K562 (cell line): ENCODE results near the gene CRELD2. TPM values are rescaled to one million over a fixed set of nuclear protein-coding genes. Genes with fewer than 3 reads are reported as not detected.
A peak's percentile ranks its signal among the peaks of the same experiment; 100 is the strongest.

ENCODE experiments used
- ARID2 ChIP-seq: fragments of 450-650 bp; IDR thresholded peaks from 2 replicates; pipeline ENCODE4 v1.6.1; 2017; ENCODE audit warnings: antibody characterized with exemption, mild to moderate bottlenecking
- BDP1 ChIP-seq: IDR thresholded peaks from 3 replicates; pipeline ENCODE4 v1.6.1; 2011; ENCODE audit not compliant: insufficient read length, insufficient read depth
- ELF4 ChIP-seq: fragments of 450-650 bp; formaldehyde crosslinking; IDR thresholded peaks from 2 replicates; pipeline ENCODE4 v1.4.0; 2022; ENCODE audit warnings: missing genetic modification characterization
- FOS ChIP-seq: IDR thresholded peaks from 3 replicates; pipeline ENCODE4 v1.6.1; 2011; ENCODE audit not compliant: insufficient read length; ENCODE audit errors: extremely low read depth
- GATAD2B ChIP-seq: fragments of 450-650 bp; IDR thresholded peaks from 2 replicates; pipeline ENCODE4 v1.6.1; 2017; ENCODE audit warnings: mild to moderate bottlenecking, borderline replicate concordance
- HCFC1 ChIP-seq: IDR thresholded peaks from 2 replicates; pipeline ENCODE4 v1.6.1; 2012; ENCODE audit warnings: low read depth, low read length, improper control_type of control experiment
- NFIX ChIP-seq: fragments of 250-450 bp; sonication (Bioruptor Pico); IDR thresholded peaks from 2 replicates; pipeline ENCODE4 v1.4.0; 2020; ENCODE audit warnings: low read depth, mild to moderate bottlenecking, moderate library complexity
- PTBP1 ChIP-seq: fragments of 200-400 bp; formaldehyde crosslinking; IDR thresholded peaks from 2 replicates; pipeline ENCODE4 v1.6.1; 2017; ENCODE audit warnings: low read depth, low read length
- PTRF ChIP-seq: fragments of 450-650 bp; IDR thresholded peaks from 2 replicates; pipeline ENCODE4 v1.6.1; 2016; ENCODE audit warnings: mild to moderate bottlenecking, missing genetic modification characterization, missing compliant biosample characterization
- RBBP5 ChIP-seq: fragments of 200-600 bp; sonication (generic); IDR thresholded peaks from 2 replicates; pipeline ENCODE4 v1.6.1; 2012; ENCODE audit warnings: borderline replicate concordance, mild to moderate bottlenecking, low read length, control low read depth, inconsistent platforms; ENCODE audit not compliant: insufficient read depth, poor library complexity, severe bottlenecking
- RCOR1 ChIP-seq, 2 experiments: IDR thresholded peaks; 2 replicates each; pipeline ENCODE4 v1.6.1; 2012; ENCODE audit warnings: low read depth in 2 of 2, low read length in 2 of 2, borderline replicate concordance in 1 of 2, improper control_type of control experiment in 1 of 2
- SLC30A9 ChIP-seq: fragments of 250-450 bp; sonication (Bioruptor Pico); IDR thresholded peaks from 2 replicates; pipeline ENCODE4 v1.8.0; 2022; ENCODE audit warnings: mild to moderate bottlenecking, moderate library complexity
- TOE1 ChIP-seq, 2 experiments: fragments of 450-650 bp in 1 of 2; sonication (generic) in 1 of 2; formaldehyde crosslinking in 1 of 2; IDR thresholded peaks; 2 replicates each; pipeline versions ENCODE4 v1.7.1 to v1.8.0; 2016 to 2022; ENCODE audit warnings: borderline replicate concordance in 2 of 2, mild to moderate bottlenecking in 2 of 2, antibody characterized with exemption in 1 of 2, inconsistent platforms in 1 of 2, low read depth in 1 of 2, missing genetic modification reagents in 1 of 2, moderate library complexity in 1 of 2
- ZBTB7A ChIP-seq: IDR thresholded peaks from 2 replicates; pipeline ENCODE4 v1.6.1; 2011; ENCODE audit warnings: low read depth, mild to moderate bottlenecking, low read length, moderate library complexity, borderline replicate concordance; ENCODE audit not compliant: control insufficient read depth
- ZNF436 ChIP-seq: fragments of 250-450, 450-650 bp; sonication (Bioruptor Pico); formaldehyde crosslinking; IDR thresholded peaks from 2 replicates; pipeline ENCODE4 v1.7.0; 2020; ENCODE audit warnings: mild to moderate bottlenecking
- ZNF780A ChIP-seq: fragments of 250-450 bp; sonication (Bioruptor Pico); IDR thresholded peaks from 2 replicates; pipeline ENCODE4 v1.5.0; 2021; ENCODE audit warnings: mild to moderate bottlenecking
- polyA plus RNA-seq, 8 experiments: library from polyadenylated mRNA; depleted of rRNA in 4 of 8; stranded (reverse) in 5 of 8; unstranded in 3 of 8; fragments of >200 nt; fragmentation: Nextera tagmentation in 2 of 8; fragmentation: Illumina TruSeq in 1 of 8; extraction: Ambion mirVana in 2 of 8; extraction: Trizol in 1 of 8; gene quantifications; 2 replicates each; pipeline versions ENCODE4 v1.2.1 to v1.2.3, GENCODE V29; 2011 to 2014; ENCODE audit warnings: inconsistent platforms in 1 of 8, missing spikeins in 1 of 8
- total RNA-seq, 7 experiments: library from RNA; depleted of rRNA in 6 of 7; stranded (reverse); fragments of >200 nt in 6 of 7; fragmentation: Illumina TruSeq in 2 of 7; extraction: Trizol in 2 of 7; gene quantifications; 2 replicates each; pipeline versions ENCODE4 v1.2.1 to v1.2.3, GENCODE V29; 2011 to 2021; ENCODE audit warnings: low replicate concordance in 1 of 7
- TF ChIP-seq, protein P1 (sequence below): fragments of 450-650 bp; formaldehyde crosslinking; IDR thresholded peaks from 2 replicates; pipeline ENCODE4 v1.4.0; 2020; ENCODE audit warnings: mild to moderate bottlenecking
- TF ChIP-seq, protein P2 (sequence below): IDR thresholded peaks from 3 replicates; pipeline ENCODE4 v1.6.1; 2011; ENCODE audit warnings: borderline replicate concordance, mild to moderate bottlenecking; ENCODE audit not compliant: insufficient read length, insufficient read depth
- TF ChIP-seq, protein P3 (sequence below): sonication (generic); formaldehyde crosslinking; IDR thresholded peaks from 2 replicates; pipeline ENCODE4 v1.9.0; 2022; ENCODE audit warnings: mild to moderate bottlenecking, missing genetic modification reagents
- TF ChIP-seq, protein P4 (sequence below): fragments of 450-650 bp; IDR thresholded peaks from 2 replicates; pipeline ENCODE4 v1.6.1; 2016; ENCODE audit warnings: low read depth, mild to moderate bottlenecking, moderate library complexity
- TF ChIP-seq, protein P5 (sequence below): fragments of 250-450 bp; sonication (Bioruptor Pico); IDR thresholded peaks from 2 replicates; pipeline ENCODE4 v1.8.0; 2022; ENCODE audit warnings: inconsistent platforms, mild to moderate bottlenecking, moderate library complexity, borderline replicate concordance
- TF ChIP-seq, protein P6 (sequence below): fragments of 250-450 bp; sonication (Bioruptor Pico); IDR thresholded peaks from 2 replicates; pipeline ENCODE4 v1.8.0; 2021; ENCODE audit warnings: borderline replicate concordance, mild to moderate bottlenecking, moderate library complexity; ENCODE audit not compliant: poor library complexity, severe bottlenecking

The CRELD2 gene
- total and polyA plus RNA-seq, 9 of the 15 experiments (the other 6 are each of a cell fraction or from before 2014, with no cell fraction given) = 0.96 to 25.3 (median 8.8) TPM

DNA sequence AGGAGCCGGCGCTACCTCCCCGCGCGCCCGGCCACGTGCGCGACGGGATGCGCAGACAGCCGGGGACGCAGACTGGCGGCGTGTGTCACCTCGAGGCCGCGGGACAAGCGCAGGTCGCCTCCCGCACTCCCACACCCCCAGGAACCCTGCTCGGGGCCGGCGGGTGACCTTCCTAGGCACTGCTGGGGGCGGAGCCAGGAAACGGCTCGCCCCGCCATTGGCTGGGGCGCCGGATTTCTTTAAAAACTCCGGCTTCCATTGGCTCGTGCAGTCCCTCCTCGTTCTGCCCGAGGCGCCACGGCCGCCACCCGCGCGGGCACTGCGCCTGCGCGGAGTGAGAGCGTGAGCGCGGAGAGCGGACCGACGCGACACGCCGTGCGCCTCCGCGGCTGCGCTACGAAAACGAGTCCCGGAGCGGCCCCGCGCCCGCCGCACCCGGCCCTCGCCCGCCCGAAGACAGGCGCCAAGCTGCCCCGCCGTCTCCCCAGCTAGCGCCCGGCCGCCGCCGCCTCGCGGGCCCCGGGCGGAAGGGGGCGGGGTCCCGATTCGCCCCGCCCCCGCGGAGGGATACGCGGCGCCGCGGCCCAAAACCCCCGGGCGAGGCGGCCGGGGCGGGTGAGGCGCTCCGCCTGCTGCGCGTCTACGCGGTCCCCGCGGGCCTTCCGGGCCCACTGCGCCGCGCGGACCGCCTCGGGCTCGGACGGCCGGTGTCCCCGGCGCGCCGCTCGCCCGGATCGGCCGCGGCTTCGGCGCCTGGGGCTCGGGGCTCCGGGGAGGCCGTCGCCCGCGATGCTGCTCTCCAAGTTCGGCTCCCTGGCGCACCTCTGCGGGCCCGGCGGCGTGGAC, 41.9 kb downstream of the CRELD2 start, which contains the start of gene PIM3 (continued):
- TF ChIP-seq, protein P1, sequence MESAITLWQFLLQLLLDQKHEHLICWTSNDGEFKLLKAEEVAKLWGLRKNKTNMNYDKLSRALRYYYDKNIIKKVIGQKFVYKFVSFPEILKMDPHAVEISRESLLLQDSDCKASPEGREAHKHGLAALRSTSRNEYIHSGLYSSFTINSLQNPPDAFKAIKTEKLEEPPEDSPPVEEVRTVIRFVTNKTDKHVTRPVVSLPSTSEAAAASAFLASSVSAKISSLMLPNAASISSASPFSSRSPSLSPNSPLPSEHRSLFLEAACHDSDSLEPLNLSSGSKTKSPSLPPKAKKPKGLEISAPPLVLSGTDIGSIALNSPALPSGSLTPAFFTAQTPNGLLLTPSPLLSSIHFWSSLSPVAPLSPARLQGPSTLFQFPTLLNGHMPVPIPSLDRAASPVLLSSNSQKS (CRISPR knock-in tag) = no peak
- TF ChIP-seq HCFC1 (no peak), TOE1 (IDR thresholded peaks at IDR 0.05; ENCODE audit: borderline replicate concordance) (no peak), TOE1 (CRISPR knock-in tag; IDR thresholded peaks at IDR 0.05; ENCODE audit: borderline replicate concordance, low read depth) (no peak), ARID2 (no peak), RBBP5 (no peak), FOS (peak; percentile 74), ZNF780A (CRISPR knock-in tag) (no peak), ZBTB7A (peak; percentile 78), RCOR1 (IDR thresholded peaks at IDR 0.05; ENCODE audit: borderline replicate concordance in 1 of 2, low read depth in 2 of 2, low read length in 2 of 2) (no peak; a peak in 1 of 4 replicates), PTRF (tag) (no peak), BDP1 (no peak), GATAD2B (peak; percentile 88), ZNF436 (no peak), PTBP1 (no peak), ELF4 (CRISPR knock-in tag) (no peak), NFIX (no peak), SLC30A9 (no peak)
- TF ChIP-seq, protein P2, sequence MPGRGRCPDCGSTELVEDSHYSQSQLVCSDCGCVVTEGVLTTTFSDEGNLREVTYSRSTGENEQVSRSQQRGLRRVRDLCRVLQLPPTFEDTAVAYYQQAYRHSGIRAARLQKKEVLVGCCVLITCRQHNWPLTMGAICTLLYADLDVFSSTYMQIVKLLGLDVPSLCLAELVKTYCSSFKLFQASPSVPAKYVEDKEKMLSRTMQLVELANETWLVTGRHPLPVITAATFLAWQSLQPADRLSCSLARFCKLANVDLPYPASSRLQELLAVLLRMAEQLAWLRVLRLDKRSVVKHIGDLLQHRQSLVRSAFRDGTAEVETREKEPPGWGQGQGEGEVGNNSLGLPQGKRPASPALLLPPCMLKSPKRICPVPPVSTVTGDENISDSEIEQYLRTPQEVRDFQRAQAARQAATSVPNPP = no peak
- TF ChIP-seq, protein P3, sequence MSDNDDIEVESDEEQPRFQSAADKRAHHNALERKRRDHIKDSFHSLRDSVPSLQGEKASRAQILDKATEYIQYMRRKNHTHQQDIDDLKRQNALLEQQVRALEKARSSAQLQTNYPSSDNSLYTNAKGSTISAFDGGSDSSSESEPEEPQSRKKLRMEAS (CRISPR knock-in tag) = peak; percentile 98
- TF ChIP-seq, protein P4, sequence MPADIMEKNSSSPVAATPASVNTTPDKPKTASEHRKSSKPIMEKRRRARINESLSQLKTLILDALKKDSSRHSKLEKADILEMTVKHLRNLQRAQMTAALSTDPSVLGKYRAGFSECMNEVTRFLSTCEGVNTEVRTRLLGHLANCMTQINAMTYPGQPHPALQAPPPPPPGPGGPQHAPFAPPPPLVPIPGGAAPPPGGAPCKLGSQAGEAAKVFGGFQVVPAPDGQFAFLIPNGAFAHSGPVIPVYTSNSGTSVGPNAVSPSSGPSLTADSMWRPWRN = peak; percentile 50
- TF ChIP-seq, protein P5, sequence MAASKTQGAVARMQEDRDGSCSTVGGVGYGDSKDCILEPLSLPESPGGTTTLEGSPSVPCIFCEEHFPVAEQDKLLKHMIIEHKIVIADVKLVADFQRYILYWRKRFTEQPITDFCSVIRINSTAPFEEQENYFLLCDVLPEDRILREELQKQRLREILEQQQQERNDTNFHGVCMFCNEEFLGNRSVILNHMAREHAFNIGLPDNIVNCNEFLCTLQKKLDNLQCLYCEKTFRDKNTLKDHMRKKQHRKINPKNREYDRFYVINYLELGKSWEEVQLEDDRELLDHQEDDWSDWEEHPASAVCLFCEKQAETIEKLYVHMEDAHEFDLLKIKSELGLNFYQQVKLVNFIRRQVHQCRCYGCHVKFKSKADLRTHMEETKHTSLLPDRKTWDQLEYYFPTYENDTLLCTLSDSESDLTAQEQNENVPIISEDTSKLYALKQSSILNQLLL (CRISPR knock-in tag) = no peak
- TF ChIP-seq, protein P6, sequence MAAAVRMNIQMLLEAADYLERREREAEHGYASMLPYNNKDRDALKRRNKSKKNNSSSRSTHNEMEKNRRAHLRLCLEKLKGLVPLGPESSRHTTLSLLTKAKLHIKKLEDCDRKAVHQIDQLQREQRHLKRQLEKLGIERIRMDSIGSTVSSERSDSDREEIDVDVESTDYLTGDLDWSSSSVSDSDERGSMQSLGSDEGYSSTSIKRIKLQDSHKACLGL (CRISPR knock-in tag) = peak; percentile 66
